ENCODE results near the gene ANTXRL. TPM values are rescaled to one million over a fixed set of nuclear protein-coding genes. Genes with fewer than 3 reads are reported as not detected.
"Not testable (repeated sequence)": the region's sequence is repeated elsewhere in the genome, so short reads cannot be mapped to it uniquely, and the experiment has no call there.

ANTXRL gene
- total and polyA plus RNA-seq, 10 donors = 0.03 to 1.1 (median 0.42) TPM; not detected in 3

DNA sequence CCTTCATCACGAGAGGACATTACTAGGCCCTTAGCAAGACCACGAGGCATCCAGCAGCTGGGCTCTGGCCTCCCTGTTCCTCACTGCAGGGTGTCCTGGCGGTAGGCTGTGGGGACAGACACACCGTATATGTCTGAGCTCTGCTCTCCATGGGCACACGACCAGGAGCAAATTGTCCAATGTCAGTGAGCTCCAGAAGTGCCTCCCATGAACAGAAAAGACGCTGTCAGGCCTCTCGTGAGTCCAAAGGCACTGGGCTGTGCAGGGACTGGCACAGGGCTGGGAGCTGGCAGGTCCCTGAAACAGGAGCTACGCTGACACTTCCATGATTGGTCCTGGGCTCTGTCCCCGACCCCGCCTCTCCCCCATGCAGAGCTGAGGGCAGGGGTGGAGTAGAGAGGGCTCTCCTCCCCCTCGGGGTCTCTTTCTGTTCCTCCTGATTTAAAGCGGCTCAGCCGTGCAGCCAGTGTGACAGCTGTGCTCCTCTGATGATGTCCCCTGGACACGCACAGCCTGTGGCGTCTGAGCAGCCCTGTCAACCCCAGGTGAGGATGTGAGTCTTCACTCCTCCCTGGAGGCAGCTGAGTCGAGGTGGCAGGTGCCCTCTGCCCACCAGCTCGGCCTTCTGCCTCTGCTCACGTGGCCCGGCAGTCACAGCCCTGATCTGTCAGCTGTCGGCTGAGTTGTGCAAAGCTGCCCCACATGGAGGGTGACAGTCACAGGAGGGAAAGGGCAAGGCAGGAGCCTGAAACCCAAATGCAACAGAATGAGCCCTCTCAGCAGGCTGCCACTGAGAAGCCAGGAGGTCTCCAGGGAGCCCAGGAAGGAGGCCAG is 13.0 kb downstream of the ANTXRL start:
- H3K4me3 ChIP-seq = peak overlapping the region in 1 of 8 donors; percentile 7
- peaks cover 0 to 26% (median 13%) of the 10 kb centered on the region in 6 donors for H3K4me1 ChIP-seq
- no peaks in the 10 kb centered on the region for H3K9me3 ChIP-seq
- TF ChIP-seq POLR2AphosphoS5 (IDR thresholded peaks at IDR 0.05) = peak in 2 of 3 donors; percentile 21 to 53
- TF ChIP-seq, protein P1, sequence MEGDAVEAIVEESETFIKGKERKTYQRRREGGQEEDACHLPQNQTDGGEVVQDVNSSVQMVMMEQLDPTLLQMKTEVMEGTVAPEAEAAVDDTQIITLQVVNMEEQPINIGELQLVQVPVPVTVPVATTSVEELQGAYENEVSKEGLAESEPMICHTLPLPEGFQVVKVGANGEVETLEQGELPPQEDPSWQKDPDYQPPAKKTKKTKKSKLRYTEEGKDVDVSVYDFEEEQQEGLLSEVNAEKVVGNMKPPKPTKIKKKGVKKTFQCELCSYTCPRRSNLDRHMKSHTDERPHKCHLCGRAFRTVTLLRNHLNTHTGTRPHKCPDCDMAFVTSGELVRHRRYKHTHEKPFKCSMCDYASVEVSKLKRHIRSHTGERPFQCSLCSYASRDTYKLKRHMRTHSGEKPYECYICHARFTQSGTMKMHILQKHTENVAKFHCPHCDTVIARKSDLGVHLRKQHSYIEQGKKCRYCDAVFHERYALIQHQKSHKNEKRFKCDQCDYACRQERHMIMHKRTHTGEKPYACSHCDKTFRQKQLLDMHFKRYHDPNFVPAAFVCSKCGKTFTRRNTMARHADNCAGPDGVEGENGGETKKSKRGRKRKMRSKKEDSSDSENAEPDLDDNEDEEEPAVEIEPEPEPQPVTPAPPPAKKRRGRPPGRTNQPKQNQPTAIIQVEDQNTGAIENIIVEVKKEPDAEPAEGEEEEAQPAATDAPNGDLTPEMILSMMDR (IDR thresholded peaks at IDR 0.05 in 8 of 11, conservative IDR thresholded peaks at IDR 0.05 in 3 of 11) = no peak
- H3K27me3 ChIP-seq (replicated peaks in 1 of 7) = no peaks in the 10 kb centered on the region
- H3K36me3 ChIP-seq = no peaks in the 10 kb centered on the region
- WGBS, 5 donors = 41 to 67% (median 51%) methylated on average over 7 to 20 of the region's 20 CpGs
- intact Hi-C loops (cut with DNase I; ENCODE audit: low total_unique reads) = no loop called here
- DNase-seq = peak; percentile 86
- H3K27ac ChIP-seq = peak overlapping the region in 6 of 8 donors; percentile 1 to 80 (median 70)

DNA sequence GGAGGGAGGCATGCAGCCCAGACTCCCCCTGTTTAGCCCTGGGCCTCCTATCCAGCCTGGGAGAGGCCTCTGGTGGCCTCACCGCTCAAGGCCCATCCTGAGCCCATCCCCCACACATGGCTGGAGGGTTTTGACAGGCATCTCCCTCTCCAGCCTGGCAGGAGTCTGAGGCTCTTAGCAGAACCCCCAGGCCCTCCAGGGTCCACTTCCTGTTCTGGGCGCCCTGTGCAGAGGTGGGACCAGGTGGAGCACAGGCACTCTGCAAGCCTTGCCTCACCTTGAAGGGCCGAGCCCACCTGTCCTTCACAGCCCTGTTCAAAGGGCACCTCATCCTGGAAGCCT is 13.5 kb downstream of the ANTXRL start:
- Histone ChIP-seq H3K27ac (peak overlapping the region in 3 of 8 donors; percentile 63 to 80 (median 80)), H3K4me1 (peaks cover 0 to 24% (median 13%) of the 10 kb centered on the region in 6 donors)
- H3K9me3 ChIP-seq; intact Hi-C loops (cut with DNase I; ENCODE audit: low total_unique reads); H3K36me3 ChIP-seq; DNase-seq; H3K27me3 ChIP-seq (replicated peaks in 1 of 7); H3K4me3 ChIP-seq: not testable (repeated sequence)
- WGBS, 5 donors = 53 to 93% (median 76%) methylated on average over 2 to 3 of the region's 3 CpGs

GRCh38 chr10:46301056-46301645 is 14.4 kb downstream of the ANTXRL start:
- 90 to 98% (median 95%) methylated on average over 4 to 5 of the region's 5 CpGs for WGBS, 5 donors
- H3K36me3 ChIP-seq = no peaks in the 10 kb centered on the region
- intact Hi-C loops (cut with DNase I; ENCODE audit: low total_unique reads) = no loop called here
- H3K9me3 ChIP-seq = no peaks in the 10 kb centered on the region
- no peak overlapping the region for H3K27ac ChIP-seq
- H3K27me3 ChIP-seq (replicated peaks in 1 of 7) = no peaks in the 10 kb centered on the region
- peaks cover 0 to 24% (median 13%) of the 10 kb centered on the region in 6 donors for H3K4me1 ChIP-seq
- DNase-seq = peak; percentile 65
- H3K4me3 ChIP-seq = no peak overlapping the region
- TF ChIP-seq POLR2A (IDR thresholded peaks at IDR 0.05) (no peak), POLR2AphosphoS5 (IDR thresholded peaks at IDR 0.05) (no peak)
- TF ChIP-seq, protein P1 (IDR thresholded peaks at IDR 0.05 in 8 of 11, conservative IDR thresholded peaks at IDR 0.05 in 3 of 11) = no peak

DNA sequence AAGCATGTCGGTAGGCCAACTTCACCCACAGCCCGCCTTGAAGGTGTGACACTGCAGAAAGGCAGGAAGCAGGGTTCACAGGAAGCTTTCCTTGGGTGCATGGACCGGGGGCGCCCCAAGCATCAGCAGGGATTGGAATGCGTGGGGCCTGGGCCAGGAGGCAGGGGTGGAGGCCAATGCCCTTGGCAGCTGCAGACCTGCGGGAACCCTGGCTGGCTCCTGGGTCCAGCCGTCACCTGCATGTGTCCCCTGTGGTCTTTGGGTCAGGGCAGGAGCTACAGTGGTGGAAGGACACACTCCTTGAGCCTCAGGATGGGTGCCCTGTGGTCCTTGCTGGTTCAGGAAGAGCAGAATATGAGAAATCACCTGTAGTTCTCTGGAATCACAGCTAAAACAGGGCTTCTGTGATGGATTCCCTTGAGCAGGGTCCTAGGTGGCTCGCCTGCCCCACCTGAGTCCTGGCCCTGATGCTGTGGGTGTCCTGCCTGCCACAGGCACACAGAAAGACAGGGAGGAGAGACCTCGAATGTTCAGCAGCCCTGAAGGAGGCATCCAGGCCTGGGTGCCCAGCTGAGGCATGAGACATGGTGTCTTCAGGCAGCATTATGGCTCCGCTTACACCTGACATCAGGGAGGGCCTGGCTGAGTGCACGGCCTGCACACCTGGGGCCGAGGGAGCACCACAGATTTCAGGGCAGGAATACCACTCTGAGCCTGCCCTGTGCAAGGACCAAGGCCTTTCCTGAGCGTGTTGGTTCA is 15.1 kb downstream of the ANTXRL start:
- 74 to 92% (median 77%) methylated on average over 6 to 13 of the region's 13 CpGs for WGBS, 5 donors
- TF ChIP-seq POLR2AphosphoS5 (IDR thresholded peaks at IDR 0.05) (no peak), POLR2A (IDR thresholded peaks at IDR 0.05) (no peak)

GRCh38 chr10:46302765-46303352 is 16.1 kb downstream of the ANTXRL start:
- DNase-seq = peak; percentile 46

More for the DNA sequence above, 15.1 kb downstream of the ANTXRL start:
- DNase-seq = peak; percentile 51
- intact Hi-C loops (cut with DNase I; ENCODE audit: low total_unique reads) = no loop called here
- no peaks in the 10 kb centered on the region for H3K9me3 ChIP-seq
- no peak overlapping the region for H3K4me3 ChIP-seq
- no peaks in the 10 kb centered on the region for H3K27me3 ChIP-seq (replicated peaks in 1 of 7)
- H3K36me3 ChIP-seq = no peaks in the 10 kb centered on the region
- no peak overlapping the region for H3K27ac ChIP-seq
- H3K4me1 ChIP-seq = peaks cover 0 to 29% (median 13%) of the 10 kb centered on the region in 6 donors

More at GRCh38 chr10:46302765-46303352, 16.1 kb downstream of the ANTXRL start:
- 79 to 90% (median 85%) methylated on average over 5 of the region's 5 CpGs for WGBS, 5 donors
- H3K27ac ChIP-seq; H3K4me3 ChIP-seq; H3K27me3 ChIP-seq (replicated peaks in 1 of 7); H3K9me3 ChIP-seq; intact Hi-C loops (cut with DNase I; ENCODE audit: low total_unique reads); H3K36me3 ChIP-seq: not testable (repeated sequence)
- peaks cover 0 to 29% (median 13%) of the 10 kb centered on the region in 6 donors for H3K4me1 ChIP-seq

All from spleen (tissue), 11 donors.